ENCODE data around the gene ATP1A2.

- no peak for TF ChIP-seq RAD21 (IDR thresholded peaks at IDR 0.05)
- no peak for TF ChIP-seq TAF1 (conservative IDR thresholded peaks at IDR 0.05)
- TF ChIP-seq CTCF (IDR thresholded peaks at IDR 0.05; ENCODE audit: low read depth, low read length, missing input control), result no peak
- TF ChIP-seq YY1 (IDR thresholded peaks at IDR 0.05), result no peak
- no peak for TF ChIP-seq ZBTB33 (IDR thresholded peaks at IDR 0.05)
- no peak for TF ChIP-seq NR2F2 (IDR thresholded peaks at IDR 0.05)
- no peak for TF ChIP-seq HNF4G (IDR thresholded peaks at IDR 0.05)
- TF ChIP-seq REST (IDR thresholded peaks at IDR 0.05), result no peak
- TF ChIP-seq MAX (IDR thresholded peaks at IDR 0.05), result no peak
- TF ChIP-seq JUND (IDR thresholded peaks at IDR 0.05), result no peak
- no peak for TF ChIP-seq GABPA (IDR thresholded peaks at IDR 0.05 in 1 of 2, conservative IDR thresholded peaks at IDR 0.05 in 1 of 2)
- no peak for TF ChIP-seq SP1 (IDR thresholded peaks at IDR 0.05)
- no peak for TF ChIP-seq EGR1 (IDR thresholded peaks at IDR 0.05; ENCODE audit: low read depth in 2 of 2)
- no peak for TF ChIP-seq ATF3 (IDR thresholded peaks at IDR 0.05)
Measured at GRCh38 chr1:160092366-160093068, 23.0 kb upstream of the ATP1A2 start.
